Naive thymus-derived CD4-positive, alpha-beta T cell (primary cell): ENCODE measurements around the gene CDC25B. TPM values are rescaled to one million over a fixed set of nuclear protein-coding genes. Genes with fewer than 3 reads are reported as not detected.

ENCODE experiments used
- ATAC-seq: fragments of 150-1000 bp; cut with Tn5 transposase; 2 replicates; pipeline ENCODE4 v1.10.0; 2021; ENCODE audit warnings: mild to moderate bottlenecking, moderate library complexity
- CTCF ChIA-PET: fragments of 350-600 bp; sonication (Branson Sonifier 250); formaldehyde crosslinking; loops from one replicate; lab custom pipeline; 2021; ENCODE audit warnings: antibody characterized with exemption; lab: Charles Lee
- POLR2A ChIA-PET: fragments of 350-600 bp; sonication (Branson Sonifier 250); formaldehyde crosslinking; loops from one replicate; lab custom pipeline; 2021; ENCODE audit warnings: antibody characterized with exemption, inconsistent platforms; lab: Charles Lee
- DNase-seq, 9 donors: peaks; one replicate each; pipeline versions ENCODE4 v3.0.0 to v3.0.0-alpha.2; 2020 to 2022; ENCODE audit warnings: mixed read lengths in 1 of 9
- H3K27ac ChIP-seq: one replicate; pipeline ENCODE4 v1.7.0; 2013; ENCODE audit warnings: mild to moderate bottlenecking, low read depth, low read length, moderate library complexity
- H3K27me3 ChIP-seq, 2 donors: one replicate each; pipeline ENCODE4 v1.7.0; 2013; ENCODE audit warnings: low read length in 2 of 2, mild to moderate bottlenecking in 2 of 2, moderate library complexity in 2 of 2; ENCODE audit not compliant: control insufficient read depth in 2 of 2, insufficient read depth in 2 of 2
- H3K36me3 ChIP-seq, 3 experiments: 1 replicate in 2 of 3; 2 replicates in 1 of 3; pipeline ENCODE4 v1.7.0; 2013; ENCODE audit warnings: low read length in 3 of 3, mild to moderate bottlenecking in 3 of 3, moderate library complexity in 1 of 3; ENCODE audit not compliant: insufficient read depth in 3 of 3, control insufficient read depth in 2 of 3
- H3K4me1 ChIP-seq, 2 donors: one replicate each; pipeline ENCODE4 v1.7.0; 2013; ENCODE audit warnings: low read length in 2 of 2, mild to moderate bottlenecking in 2 of 2, moderate library complexity in 1 of 2; ENCODE audit not compliant: control insufficient read depth in 2 of 2, insufficient read depth in 2 of 2
- H3K4me3 ChIP-seq: 2 replicates; pipeline ENCODE4 v1.7.0; 2013; ENCODE audit warnings: mild to moderate bottlenecking, low read length
- H3K9me3 ChIP-seq, 3 experiments: 1 replicate in 2 of 3; 2 replicates in 1 of 3; pipeline ENCODE4 v1.7.0; 2013; ENCODE audit warnings: low read length in 3 of 3; ENCODE audit not compliant: control insufficient read depth in 2 of 3
- H3K27ac Mint-ChIP-seq, 9 donors: one replicate each; pipeline ENCODE4 v1.8.0; 2020 to 2022; ENCODE audit warnings: mixed read lengths in 9 of 9, mild to moderate bottlenecking in 8 of 9, moderate library complexity in 5 of 9, inconsistent platforms in 2 of 9
- H3K27me3 Mint-ChIP-seq, 5 donors: one replicate each; pipeline ENCODE4 v1.8.0; 2021 to 2022; ENCODE audit warnings: mixed read lengths in 5 of 5, mild to moderate bottlenecking in 1 of 5
- H3K36me3 Mint-ChIP-seq, 5 donors: one replicate each; pipeline ENCODE4 v1.8.0; 2020 to 2022; ENCODE audit warnings: mixed read lengths in 5 of 5, mild to moderate bottlenecking in 3 of 5, inconsistent platforms in 1 of 5
- H3K4me1 Mint-ChIP-seq, 7 donors: one replicate each; pipeline ENCODE4 v1.8.0; 2020 to 2022; ENCODE audit warnings: mixed read lengths in 7 of 7, mild to moderate bottlenecking in 3 of 7, inconsistent platforms in 1 of 7
- H3K4me3 Mint-ChIP-seq, 10 donors: one replicate each; pipeline ENCODE4 v1.8.0; 2020 to 2022; ENCODE audit warnings: mild to moderate bottlenecking in 10 of 10, mixed read lengths in 10 of 10, moderate library complexity in 6 of 10, inconsistent platforms in 2 of 10
- H3K9me3 Mint-ChIP-seq, 11 donors: one replicate each; pipeline ENCODE4 v1.8.0; 2020 to 2022; ENCODE audit warnings: mixed read lengths in 11 of 11, mild to moderate bottlenecking in 4 of 11, inconsistent platforms in 1 of 11, moderate library complexity in 1 of 11
- intact Hi-C, 2 donors: fragments of 100-400 bp; cut with micrococcal nuclease; formaldehyde crosslinking; loops; one replicate each; pipeline ENCODE4 v1.15.1; 2023
- polyA plus RNA-seq, 2 donors: library from polyadenylated mRNA; unstranded; fragments of 300-500 nt; fragmentation: Illumina TruSeq; gene quantifications; one replicate each; pipeline ENCODE4 v1.2.3, GENCODE V29; 2021
- total RNA-seq, 6 experiments: library from RNA in 5 of 6; stranded (reverse) in 5 of 6; gene quantifications; 1 replicate in 5 of 6; 2 replicates in 1 of 6; pipeline ENCODE4 v1.2.3 and lab custom pipeline; 2021 to 2026

CDC25B gene
- total and polyA plus RNA-seq, 7 experiments from 2014 or later = 37.0 to 392 (median 174) TPM

GRCh38 chr20:3820048-3820900, 24.2 kb downstream of the CDC25B start, which contains the start of gene AP5S1:
TSS of gene AP5S1 (plus strand) at chr20:3820547. CDS start at chr20:3822118, 1,571 bp downstream.
- Histone ChIP-seq H3K4me3 (peak within 1 kb of the TSS; percentile 90), H3K36me3 (peaks cover 8 to 28% (median 14%) of the 10 kb centered on the region in 3 experiments), H3K27ac (peak within 1 kb of the TSS; percentile 98), H3K4me1 (peaks cover 35 to 41% of the 10 kb centered on the region in 2 donors), H3K27me3 (no peaks in the 10 kb centered on the region), H3K9me3 (no peaks in the 10 kb centered on the region)
- ATAC-seq (peak; percentile 92), DNase-seq (peak; percentile 87 to 96 (median 92))
- Mint-ChIP-seq H3K27me3 (no peaks in the 10 kb centered on the region), H3K4me3 (peak within 1 kb of the TSS; percentile 85 to 95 (median 92)), H3K4me1 (peaks cover 19 to 54% (median 47%) of the 10 kb centered on the region in 7 donors), H3K9me3 (peaks cover 0 to 1% (median 0%) of the 10 kb centered on the region in 11 donors), H3K36me3 (peaks cover 0 to 10% (median 5%) of the 10 kb centered on the region in 5 donors), H3K27ac (peak within 1 kb of the TSS; percentile 94 to 99 (median 97))
- intact Hi-C loops = loop anchor here (1.0 to 2.0 kb wide), 15 partner anchors 9 to 265 kb away; partner anchors contain the start of genes CENPB (in 2 of the 2), MAVS (in 2 of the 2), PANK2 (in 2 of the 2) and ADISSP (in 1 of the 2)
- CTCF ChIA-PET = interaction anchor here (0.6 to 5.6 kb wide), 13 partner anchors 8 to 1737 kb away, joined by 3 to 82 read pairs (median 5); partner anchors contain the start of genes CDC25B and CENPB
- POLR2A ChIA-PET = interaction anchor here (0.7 to 13.1 kb wide), 15 partner anchors 11 to 641 kb away, joined by 3 to 134 read pairs (median 6); partner anchors contain the start of genes ADISSP, CDC25B, CENPB and SPEF1

GRCh38 chr20:3820901-3821727, 25.0 kb downstream of the CDC25B start:
- Mint-ChIP-seq H3K36me3 (peaks cover 0 to 10% (median 5%) of the 10 kb centered on the region in 5 donors), H3K27ac (peak overlapping the region; percentile 94 to 99 (median 97)), H3K4me1 (peaks cover 14 to 45% (median 38%) of the 10 kb centered on the region in 7 donors), H3K27me3 (no peaks in the 10 kb centered on the region), H3K4me3 (peak overlapping the region; percentile 85 to 95 (median 92)), H3K9me3 (peaks cover 0 to 1% (median 0%) of the 10 kb centered on the region in 11 donors)
- intact Hi-C loops = loop anchor here (1.0 to 2.0 kb wide), 15 partner anchors 10 to 264 kb away; partner anchors contain the start of genes CENPB (in 2 of the 2), MAVS (in 2 of the 2), PANK2 (in 2 of the 2) and ADISSP (in 1 of the 2)
- Histone ChIP-seq H3K9me3 (no peaks in the 10 kb centered on the region), H3K27me3 (no peaks in the 10 kb centered on the region), H3K4me1 (peaks cover 27 to 33% of the 10 kb centered on the region in 2 donors), H3K4me3 (peak overlapping the region; percentile 90), H3K27ac (peak overlapping the region; percentile 98), H3K36me3 (peaks cover 8 to 35% (median 14%) of the 10 kb centered on the region in 3 experiments)
- ChIA-PET POLR2A (interaction anchor here (0.7 to 13.1 kb wide), 17 partner anchors 11 to 642 kb away, joined by 3 to 134 read pairs (median 5); partner anchors contain the start of genes ADISSP, CDC25B, CENPB and SPEF1), CTCF (interaction anchor here (0.6 to 5.6 kb wide), 14 partner anchors 9 to 1736 kb away, joined by 3 to 82 read pairs (median 4); partner anchors contain the start of genes CDC25B and CENPB)
- ATAC-seq = no peak
- DNase-seq = no peak

GRCh38 chr20:3821996-3822395, 25.9 kb downstream of the CDC25B start:
- CTCF ChIA-PET = interaction anchor here (1.1 to 5.6 kb wide), 2 partner anchors 26 to 34 kb away, joined by 3 to 82 read pairs; partner anchors contain the start of genes CDC25B and CENPB
- Histone ChIP-seq H3K4me3 (no peak overlapping the region), H3K27ac (no peak overlapping the region), H3K27me3 (no peaks in the 10 kb centered on the region), H3K9me3 (no peaks in the 10 kb centered on the region), H3K4me1 (peaks cover 20 to 24% of the 10 kb centered on the region in 2 donors), H3K36me3 (peaks cover 8 to 43% (median 14%) of the 10 kb centered on the region in 3 experiments)
- peaks cover 0 to 18% (median 7%) of the 10 kb centered on the region in 5 donors for H3K36me3 Mint-ChIP-seq
- H3K4me3 Mint-ChIP-seq = peak overlapping the region; percentile 38 to 95 (median 90)
- H3K4me1 Mint-ChIP-seq = peaks cover 6 to 40% (median 31%) of the 10 kb centered on the region in 7 donors
- POLR2A ChIA-PET = interaction anchor here (1.0 to 13.1 kb wide), 7 partner anchors 17 to 54 kb away, joined by 3 to 134 read pairs (median 11); partner anchors contain the start of genes ADISSP, CDC25B and SPEF1
- intact Hi-C loops = loop anchor here in 1 of 2 donors (2.0 kb wide), 1 partner anchor 217 kb away; no protein-coding TSS in a partner anchor
- H3K27ac Mint-ChIP-seq = peak overlapping the region; percentile 69 to 99 (median 96)
- no peak for ATAC-seq
- H3K9me3 Mint-ChIP-seq = peaks cover 0 to 1% (median 0%) of the 10 kb centered on the region in 11 donors
- DNase-seq = no peak
- no peaks in the 10 kb centered on the region for H3K27me3 Mint-ChIP-seq

- Histone ChIP-seq H3K4me3 (no peak overlapping the region), H3K4me1 (peaks cover 8 to 16% of the 10 kb centered on the region in 2 donors), H3K27ac (no peak overlapping the region), H3K36me3 (peaks cover 8 to 43% (median 14%) of the 10 kb centered on the region in 3 experiments), H3K27me3 (no peaks in the 10 kb centered on the region), H3K9me3 (no peaks in the 10 kb centered on the region)
- Mint-ChIP-seq H3K9me3 (peaks cover 0 to 1% (median 0%) of the 10 kb centered on the region in 11 donors), H3K36me3 (peaks cover 0 to 20% (median 8%) of the 10 kb centered on the region in 5 donors), H3K27ac (no peak overlapping the region), H3K27me3 (no peaks in the 10 kb centered on the region), H3K4me1 (peaks cover 6 to 27% (median 23%) of the 10 kb centered on the region in 7 donors), H3K4me3 (peak overlapping the region in 1 of 10 donors; percentile 56)
- ATAC-seq (no peak), DNase-seq (no peak)
- ChIA-PET POLR2A (interaction anchor here (0.6 kb wide), 1 partner anchor 56 kb away, joined by 8 read pairs; no protein-coding TSS in a partner anchor), CTCF (no interaction called here)
- intact Hi-C loops = no loop called here
Observed at GRCh38 chr20:3823881-3824280, 27.8 kb downstream of the CDC25B start.

- ChIA-PET CTCF (interaction anchor here (0.5 kb wide), 1 partner anchor 8 kb away, joined by 4 read pairs; no protein-coding TSS in a partner anchor), POLR2A (interaction anchor here (0.7 to 1.0 kb wide), 3 partner anchors 10 to 30 kb away, joined by 3 to 4 read pairs (median 3); partner anchors contain the start of gene CDC25B)
- H3K4me1 ChIP-seq = peaks cover 0 to 8% of the 10 kb centered on the region in 2 donors
- no peaks in the 10 kb centered on the region for H3K9me3 ChIP-seq
- peaks cover 8 to 43% (median 14%) of the 10 kb centered on the region in 3 experiments for H3K36me3 ChIP-seq
- intact Hi-C loops = no loop called here
- H3K4me1 Mint-ChIP-seq = peaks cover 6 to 18% (median 13%) of the 10 kb centered on the region in 7 donors
- H3K36me3 Mint-ChIP-seq = peaks cover 0 to 25% (median 8%) of the 10 kb centered on the region in 5 donors
- H3K27me3 Mint-ChIP-seq = no peaks in the 10 kb centered on the region
- no peak overlapping the region for H3K4me3 ChIP-seq
- H3K27ac ChIP-seq = no peak overlapping the region
- H3K27me3 ChIP-seq = no peaks in the 10 kb centered on the region
- no peak overlapping the region for H3K27ac Mint-ChIP-seq
- ATAC-seq = no peak
- DNase-seq = no peak
- H3K9me3 Mint-ChIP-seq = peaks cover 0 to 1% (median 0%) of the 10 kb centered on the region in 11 donors
- H3K4me3 Mint-ChIP-seq = no peak overlapping the region
Observed at GRCh38 chr20:3825526-3825925, 29.4 kb downstream of the CDC25B start.
